22Rv1 (cell line): ENCODE results near the gene LHX3.

ENCODE experiments used
- ZFX ChIP-seq: fragments of 450-650 bp; IDR thresholded peaks from 2 replicates; pipeline ENCODE4 v1.6.1; 2017; ENCODE audit warnings: antibody characterized with exemption, borderline replicate concordance
- TF ChIP-seq, protein P1 (sequence below): fragments of 450-650 bp; IDR thresholded peaks from 2 replicates; pipeline ENCODE4 v1.5.1; 2017; ENCODE audit warnings: mild to moderate bottlenecking

DNA sequence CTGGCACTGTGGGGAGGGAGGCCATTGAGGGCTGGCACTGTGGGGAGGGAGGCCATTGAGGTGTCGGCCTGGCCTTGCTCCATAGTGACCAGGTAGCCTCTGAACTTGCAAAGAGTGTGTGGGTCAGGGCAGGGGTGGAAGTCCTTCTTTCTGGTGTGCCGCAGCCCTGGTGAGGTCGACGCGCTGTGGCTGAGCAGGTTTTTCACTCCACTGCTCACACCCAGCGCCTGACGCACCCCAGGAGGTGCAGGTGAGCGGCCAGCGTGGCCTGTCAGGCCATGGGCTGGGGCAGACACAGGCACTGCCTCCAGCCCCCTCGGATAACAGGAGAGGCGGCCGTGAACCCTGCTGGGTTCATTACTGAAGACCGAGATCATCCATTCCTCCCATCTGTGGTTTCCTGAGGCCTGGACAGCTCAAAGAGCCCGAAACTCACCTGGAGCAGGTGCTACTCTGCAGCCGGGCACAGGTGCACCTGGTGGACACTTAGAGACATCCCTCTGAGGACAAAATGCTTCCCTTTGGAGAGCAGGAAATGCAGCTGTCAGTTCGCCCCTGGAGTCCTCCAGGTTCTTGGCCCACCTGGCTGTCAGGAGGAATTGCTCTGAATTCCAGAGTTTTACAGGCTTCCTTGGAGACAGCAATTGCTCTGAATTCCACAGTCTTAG is 32.4 kb downstream of the LHX3 start:
- TF ChIP-seq, protein P1, sequence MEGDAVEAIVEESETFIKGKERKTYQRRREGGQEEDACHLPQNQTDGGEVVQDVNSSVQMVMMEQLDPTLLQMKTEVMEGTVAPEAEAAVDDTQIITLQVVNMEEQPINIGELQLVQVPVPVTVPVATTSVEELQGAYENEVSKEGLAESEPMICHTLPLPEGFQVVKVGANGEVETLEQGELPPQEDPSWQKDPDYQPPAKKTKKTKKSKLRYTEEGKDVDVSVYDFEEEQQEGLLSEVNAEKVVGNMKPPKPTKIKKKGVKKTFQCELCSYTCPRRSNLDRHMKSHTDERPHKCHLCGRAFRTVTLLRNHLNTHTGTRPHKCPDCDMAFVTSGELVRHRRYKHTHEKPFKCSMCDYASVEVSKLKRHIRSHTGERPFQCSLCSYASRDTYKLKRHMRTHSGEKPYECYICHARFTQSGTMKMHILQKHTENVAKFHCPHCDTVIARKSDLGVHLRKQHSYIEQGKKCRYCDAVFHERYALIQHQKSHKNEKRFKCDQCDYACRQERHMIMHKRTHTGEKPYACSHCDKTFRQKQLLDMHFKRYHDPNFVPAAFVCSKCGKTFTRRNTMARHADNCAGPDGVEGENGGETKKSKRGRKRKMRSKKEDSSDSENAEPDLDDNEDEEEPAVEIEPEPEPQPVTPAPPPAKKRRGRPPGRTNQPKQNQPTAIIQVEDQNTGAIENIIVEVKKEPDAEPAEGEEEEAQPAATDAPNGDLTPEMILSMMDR, result no peak
- no peak for TF ChIP-seq ZFX
